DOHH2 (cell line): ENCODE data around the gene TDRD12.

Experiments used
- EZH2phosphoT487 ChIP-seq: fragments of 200-600 bp; sonication (generic); IDR thresholded peaks from 2 replicates; pipeline ENCODE4 v1.6.1; 2017; ENCODE audit warnings: borderline replicate concordance, mild to moderate bottlenecking, antibody characterized with exemption, low read length, moderate library complexity, mixed read lengths
- TF ChIP-seq, protein P1 (sequence below): fragments of 200-600 bp; sonication (generic); IDR thresholded peaks from one replicate; pipeline ENCODE4 v1.5.1; 2014; ENCODE audit warnings: antibody characterized with exemption, mild to moderate bottlenecking, low read depth, low read length; ENCODE audit not compliant: poor library complexity, severe bottlenecking

DNA sequence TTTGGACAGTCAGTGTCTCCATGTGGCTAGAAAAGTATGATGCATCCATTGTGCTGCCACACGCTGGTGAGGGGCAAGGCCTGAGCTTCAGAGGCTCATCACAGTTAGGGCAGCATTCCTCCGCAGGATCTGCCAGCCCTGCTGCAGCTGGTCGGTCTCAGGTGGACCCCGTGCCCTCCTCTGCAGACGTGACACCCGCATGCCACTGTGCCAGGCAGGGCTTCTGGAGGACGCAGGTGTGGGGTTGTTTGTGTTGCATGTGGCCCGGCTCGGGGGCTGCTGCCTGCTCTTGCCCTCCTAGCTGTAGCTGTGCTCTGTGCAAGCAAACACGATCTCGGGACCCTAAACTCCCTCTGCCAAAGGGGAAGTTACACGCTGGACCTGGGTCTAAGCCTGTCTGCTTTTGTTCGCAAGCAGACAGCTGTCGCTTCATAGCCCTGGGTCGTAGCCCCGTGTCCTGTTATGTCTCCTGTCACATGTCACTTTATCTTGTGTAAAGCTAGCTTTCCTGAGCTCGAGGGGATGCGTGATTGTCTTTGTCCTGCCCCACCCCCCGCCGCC, 104.7 kb downstream of the TDRD12 start:
- TF ChIP-seq, protein P1, sequence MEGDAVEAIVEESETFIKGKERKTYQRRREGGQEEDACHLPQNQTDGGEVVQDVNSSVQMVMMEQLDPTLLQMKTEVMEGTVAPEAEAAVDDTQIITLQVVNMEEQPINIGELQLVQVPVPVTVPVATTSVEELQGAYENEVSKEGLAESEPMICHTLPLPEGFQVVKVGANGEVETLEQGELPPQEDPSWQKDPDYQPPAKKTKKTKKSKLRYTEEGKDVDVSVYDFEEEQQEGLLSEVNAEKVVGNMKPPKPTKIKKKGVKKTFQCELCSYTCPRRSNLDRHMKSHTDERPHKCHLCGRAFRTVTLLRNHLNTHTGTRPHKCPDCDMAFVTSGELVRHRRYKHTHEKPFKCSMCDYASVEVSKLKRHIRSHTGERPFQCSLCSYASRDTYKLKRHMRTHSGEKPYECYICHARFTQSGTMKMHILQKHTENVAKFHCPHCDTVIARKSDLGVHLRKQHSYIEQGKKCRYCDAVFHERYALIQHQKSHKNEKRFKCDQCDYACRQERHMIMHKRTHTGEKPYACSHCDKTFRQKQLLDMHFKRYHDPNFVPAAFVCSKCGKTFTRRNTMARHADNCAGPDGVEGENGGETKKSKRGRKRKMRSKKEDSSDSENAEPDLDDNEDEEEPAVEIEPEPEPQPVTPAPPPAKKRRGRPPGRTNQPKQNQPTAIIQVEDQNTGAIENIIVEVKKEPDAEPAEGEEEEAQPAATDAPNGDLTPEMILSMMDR = no peak
- TF ChIP-seq EZH2phosphoT487 = no peak
